Kidney (tissue), 14 donors: ENCODE measurements around the gene IREB2. TPM values are rescaled to one million over a fixed set of nuclear protein-coding genes. Genes with fewer than 3 reads are reported as not detected.

ENCODE experiments used
- DNase-seq, 5 donors: peaks; one replicate each; pipeline ENCODE4 v3.0.0-alpha.2; 2013 to 2020
- FAIRE-seq: peaks from 2 replicates; lab custom pipeline; 2012; peaks lifted over from hg19 to GRCh38; lab: Jason Lieb, UNC
- H3K27ac ChIP-seq, 2 donors: one replicate each; pipeline ENCODE4 v1.7.0; 2013; ENCODE audit warnings: low read depth in 2 of 2, low read length in 2 of 2, inconsistent platforms in 1 of 2
- H3K27me3 ChIP-seq: one replicate; pipeline ENCODE4 v1.7.1; 2013; ENCODE audit warnings: low read length, inconsistent platforms; ENCODE audit not compliant: control insufficient read depth, insufficient read depth
- H3K36me3 ChIP-seq, 3 donors: one replicate each; pipeline versions ENCODE4 v1.7.0 to v1.7.1; 2013; ENCODE audit warnings: low read length in 3 of 3, control low read depth in 1 of 3, inconsistent platforms in 1 of 3; ENCODE audit not compliant: insufficient read depth in 3 of 3, control insufficient read depth in 2 of 3
- H3K4me1 ChIP-seq, 3 donors: one replicate each; pipeline versions ENCODE4 v1.7.0 to v1.7.1; 2013; ENCODE audit warnings: low read length in 3 of 3, inconsistent platforms in 1 of 3, low read depth in 1 of 3; ENCODE audit not compliant: control insufficient read depth in 2 of 3, insufficient read depth in 2 of 3
- H3K4me3 ChIP-seq, 3 donors: one replicate each; pipeline versions ENCODE4 v1.7.0 to v1.8.1; 2013; ENCODE audit warnings: low read length in 3 of 3, control low read depth in 1 of 3, inconsistent platforms in 1 of 3
- H3K9ac ChIP-seq, 3 donors: one replicate each; pipeline versions ENCODE4 v1.7.0 to v1.7.1; 2013; ENCODE audit warnings: low read length in 3 of 3, control low read depth in 1 of 3, inconsistent platforms in 1 of 3
- H3K9me3 ChIP-seq, 3 donors: one replicate each; pipeline versions ENCODE4 v1.7.0 to v1.7.1; 2013; ENCODE audit warnings: low read length in 3 of 3, control low read depth in 1 of 3, inconsistent platforms in 1 of 3; ENCODE audit not compliant: control insufficient read depth in 2 of 3, insufficient read depth in 1 of 3
- CTCF ChIP-seq: IDR thresholded peaks from 3 replicates; pipeline ENCODE4 v1.5.1; 2012; ENCODE audit warnings: mild to moderate bottlenecking, moderate library complexity, borderline replicate concordance; ENCODE audit not compliant: insufficient read depth; ENCODE audit errors: extremely low read depth
- intact Hi-C: fragments of 100-400 bp; cut with DNase I; formaldehyde crosslinking; loops from one replicate; pipeline ENCODE4 v1.11.1; 2022
- polyA plus RNA-seq: library from polyadenylated mRNA; stranded (reverse); fragments of 350-450 nt; fragmentation: Illumina TruSeq; extraction: RNeasy Lipid Tissue Mini Kit (QIAGEN cat#74804); gene quantifications from one replicate; pipeline ENCODE4 v1.2.3, GENCODE V29; 2014; ENCODE audit warnings: low read depth, low replicate concordance; ENCODE audit not compliant: insufficient read depth
- total RNA-seq: library from RNA; stranded (reverse); fragmentation: NEBNext Ultra II Directional; extraction: Animal tissue kit (Norgen Biotek cat#: 25700); gene quantifications from one replicate; pipeline ENCODE4 v1.2.1, GENCODE V29; 2021
- donor health status: control.
- donor health status: control.
- donor health status: control.
- donor health status: control.
- donor health status: control.
- donor health status: DM: yes; HTN: yes; CAD: no.
- donor health status: Normal renal cell carcinoma (clear cell type).

Gene IREB2
- total and polyA plus RNA-seq, 2 donors from 2014 or later = 8.3 to 48.7 TPM

- Histone ChIP-seq H3K9ac (no peak overlapping the region), H3K36me3 (peaks cover 4 to 22% (median 7%) of the 10 kb centered on the region in 3 donors), H3K27me3 (no peaks in the 10 kb centered on the region), H3K4me3 (no peak overlapping the region), H3K27ac (no peak overlapping the region), H3K4me1 (peaks cover 3 to 19% (median 12%) of the 10 kb centered on the region in 3 donors), H3K9me3 (no peaks in the 10 kb centered on the region)
- FAIRE-seq (no peak), DNase-seq (no peak)
- intact Hi-C loops = no loop called here
- no peak for TF ChIP-seq CTCF
Measured at GRCh38 chr15:78444255-78444654, 6.2 kb downstream of the IREB2 start.

GRCh38 chr15:78445875-78446274 lies 7.9 kb downstream of the IREB2 start:
- Histone ChIP-seq H3K4me3 (no peak overlapping the region), H3K27me3 (no peaks in the 10 kb centered on the region), H3K9ac (no peak overlapping the region), H3K27ac (no peak overlapping the region), H3K4me1 (peaks cover 0 to 17% (median 16%) of the 10 kb centered on the region in 3 donors), H3K36me3 (peaks cover 4 to 17% (median 4%) of the 10 kb centered on the region in 3 donors), H3K9me3 (no peaks in the 10 kb centered on the region)
- no peak for TF ChIP-seq CTCF
- FAIRE-seq (no peak), DNase-seq (no peak)
- intact Hi-C loops = no loop called here

- Histone ChIP-seq H3K9me3 (no peaks in the 10 kb centered on the region), H3K36me3 (peaks cover 4 to 16% (median 4%) of the 10 kb centered on the region in 3 donors), H3K9ac (no peak overlapping the region), H3K4me1 (peaks cover 0 to 15% (median 14%) of the 10 kb centered on the region in 3 donors), H3K27ac (no peak overlapping the region), H3K27me3 (no peaks in the 10 kb centered on the region), H3K4me3 (no peak overlapping the region)
- no peak for FAIRE-seq
- no peak for DNase-seq
- intact Hi-C loops = no loop called here
- TF ChIP-seq CTCF = no peak
Measured at GRCh38 chr15:78446551-78446950, 8.5 kb downstream of the IREB2 start.
